Gastroesophageal sphincter (tissue), 3 donors: ENCODE results near the gene SGMS1.

Experiments
- CTCF ChIP-seq, 4 experiments: fragments of 200-600 bp in 2 of 4; fragments of 450-650 bp in 2 of 4; sonication (generic) in 1 of 4; IDR thresholded peaks; one replicate each; pipeline ENCODE4 v1.5.1; 2017 to 2019; ENCODE audit warnings: antibody characterized with exemption in 4 of 4, mild to moderate bottlenecking in 2 of 4, moderate library complexity in 2 of 4
- EP300 ChIP-seq: sonication (generic); formaldehyde crosslinking; IDR thresholded peaks from one replicate; pipeline ENCODE4 v1.6.1; 2017; ENCODE audit warnings: antibody characterized with exemption, mild to moderate bottlenecking

DNA sequence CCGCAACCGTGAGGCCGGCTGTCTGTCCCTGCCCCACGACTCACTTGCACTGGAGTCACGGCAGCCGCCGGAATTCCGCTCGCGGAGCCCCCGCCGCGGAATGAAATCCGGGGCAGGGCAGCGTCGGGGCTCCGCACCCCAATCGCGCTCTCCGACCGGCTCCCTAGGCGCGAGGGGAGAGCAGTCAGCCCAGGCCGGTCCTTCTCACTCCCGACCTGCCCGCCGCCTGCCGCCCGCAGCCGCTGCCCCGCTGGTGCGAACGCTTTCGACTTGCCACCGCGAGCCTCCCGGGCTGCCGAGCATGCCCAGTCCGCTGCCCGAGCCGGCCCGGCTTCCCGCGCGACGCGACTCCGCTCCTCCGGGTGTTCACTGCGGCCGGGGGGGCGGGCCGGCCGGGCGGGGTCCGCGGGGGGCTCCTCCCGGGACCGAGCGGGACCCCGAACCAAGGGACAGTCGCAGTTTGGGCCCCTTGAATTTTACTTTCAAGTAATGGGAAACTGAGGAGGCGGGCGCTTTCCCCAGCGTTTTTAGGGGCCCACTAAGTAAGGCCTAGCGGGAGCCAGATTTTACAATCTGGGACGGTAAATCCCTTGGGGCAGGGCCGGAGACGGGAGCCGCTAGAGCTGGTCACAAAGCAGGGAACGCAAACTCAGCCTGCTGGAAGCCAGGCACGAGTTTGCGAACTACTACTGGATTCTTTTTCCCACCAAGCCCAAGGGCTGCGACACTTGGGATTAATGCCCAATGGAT, at the start of gene SGMS1:
- TF ChIP-seq CTCF (IDR thresholded peaks at IDR 0.05) (peak in 1 of 4 experiments; percentile 2), EP300 (no peak)
